Glutamatergic neuron (in vitro differentiated cells): ENCODE results near the gene ITGB5. TPM values are rescaled to one million over a fixed set of nuclear protein-coding genes. Genes with fewer than 3 reads are reported as not detected.
A peak's percentile ranks its signal among the peaks of the same experiment; 100 is the strongest.

Experiments used
- DNase-seq: peaks from one replicate; pipeline ENCODE4 v3.0.0; 2022
- H3K27ac Mint-ChIP-seq: one replicate; pipeline ENCODE4 v1.8.0; 2020; ENCODE audit warnings: mild to moderate bottlenecking, mixed read lengths, inconsistent platforms; ENCODE audit not compliant: unreplicated experiment
- H3K27me3 Mint-ChIP-seq: one replicate; pipeline ENCODE4 v1.8.0; 2020; ENCODE audit warnings: mild to moderate bottlenecking, moderate library complexity, mixed read lengths, inconsistent platforms; ENCODE audit not compliant: unreplicated experiment
- H3K36me3 Mint-ChIP-seq: one replicate; pipeline ENCODE4 v1.8.0; 2020; ENCODE audit warnings: mild to moderate bottlenecking, mixed read lengths, inconsistent platforms; ENCODE audit not compliant: unreplicated experiment
- H3K4me1 Mint-ChIP-seq: one replicate; pipeline ENCODE4 v1.8.0; 2020; ENCODE audit warnings: mild to moderate bottlenecking, low read depth, mixed read lengths, inconsistent platforms; ENCODE audit not compliant: unreplicated experiment
- H3K4me3 Mint-ChIP-seq: one replicate; pipeline ENCODE4 v1.8.0; 2020; ENCODE audit warnings: mild to moderate bottlenecking, mixed read lengths, inconsistent platforms; ENCODE audit not compliant: unreplicated experiment
- H3K9me3 Mint-ChIP-seq: one replicate; pipeline ENCODE4 v1.8.0; 2020; ENCODE audit warnings: mild to moderate bottlenecking, moderate library complexity, mixed read lengths, inconsistent platforms; ENCODE audit not compliant: unreplicated experiment
- total RNA-seq: library from RNA; stranded (reverse); fragmentation: NEBNext Ultra II Directional; extraction: Animal tissue kit (Norgen Biotek cat#: 25700); gene quantifications from one replicate; pipeline ENCODE4 v1.2.1, GENCODE V29; 2021; ENCODE audit not compliant: unreplicated experiment
- TF ChIP-seq, protein P1 (sequence below): fragments of 200-600 bp; sonication (generic); IDR thresholded peaks from one replicate; pipeline ENCODE4 v1.5.0; 2021; ENCODE audit not compliant: partially characterized antibody, unreplicated experiment

Gene ITGB5
- total RNA-seq, 1 donor from 2014 or later, result 12.8 TPM

DNA sequence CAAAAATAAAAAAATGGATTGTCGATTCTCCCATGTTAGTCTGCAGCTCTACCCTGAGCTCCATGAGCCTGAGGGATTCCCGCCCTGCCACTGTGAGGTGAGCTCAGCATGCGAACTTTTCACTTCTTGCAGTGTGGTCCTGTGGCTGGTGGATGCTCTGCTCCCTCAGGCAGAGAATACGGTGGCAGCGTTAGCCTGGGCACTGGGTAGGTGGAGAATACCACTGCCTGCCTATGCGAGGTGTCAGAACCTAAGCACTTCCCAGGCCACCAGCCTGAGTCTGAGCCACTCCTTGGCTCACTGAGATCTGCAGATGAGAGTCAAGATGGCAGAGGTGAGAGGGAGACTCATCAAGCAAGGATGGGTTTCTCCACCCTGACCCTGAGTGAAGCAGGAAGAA is 70.1 kb downstream of the ITGB5 start:
- H3K4me1 Mint-ChIP-seq, result peaks cover 32% of the 10 kb centered on the region
- no peak for DNase-seq
- TF ChIP-seq, protein P1, sequence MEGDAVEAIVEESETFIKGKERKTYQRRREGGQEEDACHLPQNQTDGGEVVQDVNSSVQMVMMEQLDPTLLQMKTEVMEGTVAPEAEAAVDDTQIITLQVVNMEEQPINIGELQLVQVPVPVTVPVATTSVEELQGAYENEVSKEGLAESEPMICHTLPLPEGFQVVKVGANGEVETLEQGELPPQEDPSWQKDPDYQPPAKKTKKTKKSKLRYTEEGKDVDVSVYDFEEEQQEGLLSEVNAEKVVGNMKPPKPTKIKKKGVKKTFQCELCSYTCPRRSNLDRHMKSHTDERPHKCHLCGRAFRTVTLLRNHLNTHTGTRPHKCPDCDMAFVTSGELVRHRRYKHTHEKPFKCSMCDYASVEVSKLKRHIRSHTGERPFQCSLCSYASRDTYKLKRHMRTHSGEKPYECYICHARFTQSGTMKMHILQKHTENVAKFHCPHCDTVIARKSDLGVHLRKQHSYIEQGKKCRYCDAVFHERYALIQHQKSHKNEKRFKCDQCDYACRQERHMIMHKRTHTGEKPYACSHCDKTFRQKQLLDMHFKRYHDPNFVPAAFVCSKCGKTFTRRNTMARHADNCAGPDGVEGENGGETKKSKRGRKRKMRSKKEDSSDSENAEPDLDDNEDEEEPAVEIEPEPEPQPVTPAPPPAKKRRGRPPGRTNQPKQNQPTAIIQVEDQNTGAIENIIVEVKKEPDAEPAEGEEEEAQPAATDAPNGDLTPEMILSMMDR, result no peak
- H3K9me3 Mint-ChIP-seq, result peaks cover 9% of the 10 kb centered on the region
- no peak overlapping the region for H3K4me3 Mint-ChIP-seq
- no peak overlapping the region for H3K27ac Mint-ChIP-seq
- peaks cover 2% of the 10 kb centered on the region for H3K27me3 Mint-ChIP-seq
- H3K36me3 Mint-ChIP-seq, result no peaks in the 10 kb centered on the region

DNA sequence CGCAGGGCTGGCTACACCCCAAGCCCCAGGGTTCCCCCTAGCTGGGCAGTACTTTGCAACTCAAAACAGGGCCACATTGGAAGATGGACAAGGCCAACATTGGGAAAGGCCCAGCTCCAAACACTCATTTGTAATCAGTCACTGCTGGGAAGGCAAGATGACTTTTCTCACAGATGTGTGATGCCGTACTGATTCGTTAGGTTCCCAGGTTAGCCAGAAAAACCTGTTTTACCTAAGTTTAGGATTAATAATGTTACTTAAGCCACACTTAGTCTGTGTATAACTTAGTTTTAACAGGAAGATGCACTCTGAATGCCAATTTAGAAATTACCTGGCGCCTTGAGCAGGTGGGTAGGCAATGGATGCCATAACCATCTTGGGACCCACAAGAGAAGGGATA is 71.0 kb downstream of the ITGB5 start:
- Mint-ChIP-seq H3K36me3 (no peaks in the 10 kb centered on the region), H3K4me3 (no peak overlapping the region), H3K9me3 (peaks cover 9% of the 10 kb centered on the region), H3K27me3 (peaks cover 2% of the 10 kb centered on the region), H3K27ac (no peak overlapping the region), H3K4me1 (peaks cover 38% of the 10 kb centered on the region)
- TF ChIP-seq, protein P1, result no peak
- DNase-seq, result no peak

DNA sequence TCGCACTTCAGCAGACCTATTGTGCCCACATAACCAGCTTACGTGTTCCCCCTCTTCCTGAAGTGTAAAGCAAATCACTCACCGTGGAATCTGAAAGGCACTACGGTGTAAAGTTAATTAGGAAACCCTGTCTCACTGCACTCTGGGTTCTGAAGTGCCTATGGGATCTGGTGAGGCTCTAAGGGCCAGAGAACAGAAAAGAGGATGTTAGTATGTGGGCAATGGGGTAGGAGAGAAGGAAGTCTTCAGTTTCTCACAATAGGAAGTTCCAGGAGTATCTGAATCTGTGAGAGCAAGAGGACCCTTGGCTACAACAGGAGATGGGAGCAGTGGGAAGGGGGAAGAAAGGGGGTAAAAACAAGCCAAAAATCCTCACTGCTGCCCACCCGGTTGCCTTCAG is 71.4 kb downstream of the ITGB5 start:
- Mint-ChIP-seq H3K36me3 (no peaks in the 10 kb centered on the region), H3K27ac (no peak overlapping the region), H3K9me3 (peaks cover 6% of the 10 kb centered on the region), H3K4me3 (no peak overlapping the region), H3K4me1 (peaks cover 43% of the 10 kb centered on the region), H3K27me3 (peaks cover 2% of the 10 kb centered on the region)
- TF ChIP-seq, protein P1, result no peak
- DNase-seq, result no peak

DNA sequence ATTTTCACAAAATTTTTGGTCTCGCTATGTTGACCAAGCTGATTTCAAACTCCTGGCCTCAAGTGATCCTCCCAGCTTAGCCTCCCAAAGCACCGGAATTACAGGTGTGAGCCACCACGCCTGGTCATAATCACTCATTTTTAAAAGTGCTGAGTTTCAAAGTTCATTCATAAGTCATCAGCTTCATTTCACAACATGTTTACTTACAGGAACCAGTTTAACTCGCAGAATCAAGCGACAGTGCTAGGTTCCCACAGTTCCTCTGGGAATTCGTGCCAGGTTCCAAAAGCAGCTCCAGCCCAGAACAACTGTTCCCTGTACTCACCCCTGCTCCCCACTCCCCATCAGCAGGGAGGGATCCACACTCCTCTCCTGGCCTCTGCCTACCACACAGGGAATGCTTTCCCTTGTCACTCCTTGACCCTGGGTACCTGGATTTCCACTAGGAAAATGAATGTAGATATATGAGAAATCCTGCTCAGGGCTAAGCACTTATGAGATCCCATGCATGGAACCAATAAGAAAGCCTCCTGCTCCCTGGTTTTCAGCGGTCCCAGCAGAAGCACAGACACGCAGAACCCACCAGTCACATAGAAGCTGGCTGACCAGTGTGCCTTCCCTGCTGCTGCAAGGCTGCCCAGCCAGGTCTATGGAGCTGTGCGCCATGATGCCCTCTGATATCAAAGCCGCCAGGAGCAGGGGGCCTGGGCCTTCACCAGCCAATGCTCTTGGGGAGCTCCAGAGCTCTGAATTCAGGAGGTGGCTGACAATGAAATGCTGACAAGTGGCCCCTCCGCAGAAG is 72.3 kb downstream of the ITGB5 start:
- Mint-ChIP-seq H3K27ac (no peak overlapping the region), H3K4me3 (peak overlapping the region; percentile 13), H3K4me1 (peaks cover 43% of the 10 kb centered on the region), H3K36me3 (no peaks in the 10 kb centered on the region), H3K27me3 (peaks cover 2% of the 10 kb centered on the region), H3K9me3 (peaks cover 6% of the 10 kb centered on the region)
- DNase-seq, result no peak
- TF ChIP-seq, protein P1, result no peak

DNA sequence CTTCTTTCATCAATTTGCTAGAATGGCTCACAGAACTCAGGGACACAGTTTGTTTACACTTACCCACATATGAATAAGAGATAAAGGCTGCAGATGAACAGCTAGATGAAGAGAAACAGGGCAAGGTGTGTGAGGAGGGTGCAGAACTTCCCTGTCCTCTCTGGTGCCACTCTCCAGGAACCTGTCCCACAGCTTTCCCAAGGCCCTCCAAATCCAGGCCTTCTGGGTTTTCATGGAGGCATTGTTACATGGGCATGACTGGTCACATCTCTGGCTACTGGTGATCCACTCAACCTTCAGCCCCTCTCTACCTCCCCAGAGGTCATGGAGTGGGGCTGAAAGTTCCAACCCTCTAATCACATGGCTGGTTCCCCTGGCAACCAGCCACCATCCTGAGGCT is 73.6 kb downstream of the ITGB5 start:
- Mint-ChIP-seq H3K27ac (peak overlapping the region; percentile 79), H3K36me3 (no peaks in the 10 kb centered on the region), H3K4me1 (peaks cover 38% of the 10 kb centered on the region), H3K27me3 (peaks cover 2% of the 10 kb centered on the region), H3K9me3 (peaks cover 6% of the 10 kb centered on the region), H3K4me3 (peak overlapping the region; percentile 35)
- TF ChIP-seq, protein P1, result no peak
- no peak for DNase-seq
